SK-N-DZ (cell line): ENCODE results near the gene NEU3. TPM values are rescaled to one million over a fixed set of nuclear protein-coding genes. Genes with fewer than 3 reads are reported as not detected.
"Not testable (repeated sequence)": the region's sequence is repeated elsewhere in the genome, so short reads cannot be mapped to it uniquely, and the experiment has no call there.

Source experiments
- DNase-seq: peaks from one replicate; pipeline ENCODE4 v3.0.0-alpha.2; 2015; ENCODE audit warnings: low spot score
- polyA plus RNA-seq, 2 experiments: library from polyadenylated mRNA; depleted of rRNA; stranded (reverse); fragments of >200 nt; gene quantifications; 2 replicates each; pipeline ENCODE4 v1.2.3, GENCODE V29; 2014

NEU3 gene
- polyA plus RNA-seq (2014; cell fraction: cytosol; rRNA removed): 13.5 and 19.4 TPM in 2 replicates
- 12.5 and 13.2 TPM in 2 replicates for polyA plus RNA-seq (2014; cell fraction: nucleus; rRNA removed)

- peak; percentile 86 for DNase-seq
Measured at GRCh38 chr11:74988541-74989259, at the start of gene NEU3. Gene NEU3 (plus strand): TSS chr11:74988933. CDS start chr11:74989061, 128 bp downstream.

- DNase-seq: no peak
Measured at GRCh38 chr11:74941492-74941891, 47.2 kb upstream of the NEU3 start.

- no peak for DNase-seq
Measured at GRCh38 chr11:74942073-74942759, 46.5 kb upstream of the NEU3 start.

- no peak for DNase-seq
Measured at GRCh38 chr11:74948546-74948897, 40.2 kb upstream of the NEU3 start.

GRCh38 chr11:74948898-74949752 lies 39.6 kb upstream of the NEU3 start, which contains the start of the genes SPCS2 and XRRA1:
Gene SPCS2 (plus strand): TSS chr11:74949266. CDS start chr11:74949286, 20 bp downstream.
Gene XRRA1 (minus strand): TSS chr11:74949091. CDS start chr11:74940878, 8,213 bp downstream.
- peak; percentile 99 for DNase-seq

GRCh38 chr11:74949753-74950137 lies 39.0 kb upstream of the NEU3 start:
- DNase-seq: peak; percentile 11

- no peak for DNase-seq
Measured at GRCh38 chr11:74950374-74950969, 38.3 kb upstream of the NEU3 start.

- DNase-seq: no peak
Measured at GRCh38 chr11:74951226-74951625, 37.5 kb upstream of the NEU3 start.

GRCh38 chr11:74952752-74953151 lies 36.0 kb upstream of the NEU3 start:
- no peak for DNase-seq

GRCh38 chr11:74953451-74953850 lies 35.3 kb upstream of the NEU3 start:
- DNase-seq: no peak

GRCh38 chr11:74954199-74954598 lies 34.5 kb upstream of the NEU3 start:
- DNase-seq: no peak

- no peak for DNase-seq
Measured at GRCh38 chr11:74956397-74957015, 32.2 kb upstream of the NEU3 start.

- DNase-seq: no peak
Measured at GRCh38 chr11:74957937-74958629, 30.6 kb upstream of the NEU3 start.

GRCh38 chr11:74960128-74960527 lies 28.6 kb upstream of the NEU3 start:
- DNase-seq: not testable (repeated sequence)

- no peak for DNase-seq
Measured at GRCh38 chr11:74966651-74967050, 22.1 kb upstream of the NEU3 start.

- no peak for DNase-seq
Measured at GRCh38 chr11:74970852-74971395, 17.8 kb upstream of the NEU3 start.

GRCh38 chr11:74971424-74971823 lies 17.3 kb upstream of the NEU3 start:
- DNase-seq: no peak

- DNase-seq: no peak
Measured at GRCh38 chr11:74978041-74978440, 10.7 kb upstream of the NEU3 start.

GRCh38 chr11:74980634-74981033 lies 8.1 kb upstream of the NEU3 start:
- no peak for DNase-seq

GRCh38 chr11:74981888-74982287 lies 6.8 kb upstream of the NEU3 start:
- no peak for DNase-seq
